ENCODE results near the gene ASF1B. TPM values are rescaled to one million over a fixed set of nuclear protein-coding genes. Genes with fewer than 3 reads are reported as not detected.

ASF1B gene
- total and polyA plus RNA-seq, 5 donors from 2014 or later = 4.6 to 10.1 (median 8.6) TPM

- H3K4me1 ChIP-seq (ENCODE audit: control insufficient read depth, insufficient read depth, low read length, poor library complexity, severe bottlenecking) = no peaks in the 10 kb centered on the region
- Mint-ChIP-seq H3K27ac (no peak overlapping the region), H3K4me3 (no peak overlapping the region), H3K36me3 (peaks cover 3% of the 10 kb centered on the region), H3K9me3 (no peaks in the 10 kb centered on the region), H3K4me1 (no peaks in the 10 kb centered on the region), H3K27me3 (no peaks in the 10 kb centered on the region)
- H3K4me3 ChIP-seq (ENCODE audit: low read depth, low read length) = no peak overlapping the region
- H3K27ac ChIP-seq (ENCODE audit: insufficient read depth, low read length, poor library complexity, severe bottlenecking) = no peak overlapping the region
- ATAC-seq (ENCODE audit: low read depth in 2 of 2) (no peak), DNase-seq (no peak)
- peaks cover 3% of the 10 kb centered on the region for H3K36me3 ChIP-seq (ENCODE audit: control insufficient read depth, insufficient read depth, low read length)
- no peaks in the 10 kb centered on the region for H3K9me3 ChIP-seq (ENCODE audit: control insufficient read depth in 2 of 2, low read length in 2 of 2)
- H3K27me3 ChIP-seq (ENCODE audit: control insufficient read depth, insufficient read depth, low read length) = no peaks in the 10 kb centered on the region
Observed at GRCh38 chr19:14158276-14159023, 22.1 kb upstream of the ASF1B start.

GRCh38 chr19:14156971-14157717 lies 20.8 kb upstream of the ASF1B start:
- Histone ChIP-seq H3K36me3 (ENCODE audit: control insufficient read depth, insufficient read depth, low read length) (peaks cover 3% of the 10 kb centered on the region), H3K9me3 (ENCODE audit: control insufficient read depth in 2 of 2, low read length in 2 of 2) (no peaks in the 10 kb centered on the region), H3K27ac (ENCODE audit: insufficient read depth, low read length, poor library complexity, severe bottlenecking) (no peak overlapping the region), H3K4me3 (ENCODE audit: low read depth, low read length) (no peak overlapping the region), H3K4me1 (ENCODE audit: control insufficient read depth, insufficient read depth, low read length, poor library complexity, severe bottlenecking) (no peaks in the 10 kb centered on the region), H3K27me3 (ENCODE audit: control insufficient read depth, insufficient read depth, low read length) (no peaks in the 10 kb centered on the region)
- Mint-ChIP-seq H3K27me3 (no peaks in the 10 kb centered on the region), H3K4me1 (peaks cover 0 to 3% (median 0%) of the 10 kb centered on the region in 4 donors), H3K36me3 (peaks cover 7% of the 10 kb centered on the region), H3K9me3 (no peaks in the 10 kb centered on the region), H3K27ac (no peak overlapping the region), H3K4me3 (no peak overlapping the region)
- ATAC-seq (ENCODE audit: low read depth in 2 of 2) = no peak
- DNase-seq = no peak

GRCh38 chr19:14156122-14156521 lies 19.7 kb upstream of the ASF1B start:
- H3K27me3 Mint-ChIP-seq = no peaks in the 10 kb centered on the region
- peaks cover 3% of the 10 kb centered on the region for H3K36me3 ChIP-seq (ENCODE audit: control insufficient read depth, insufficient read depth, low read length)
- ATAC-seq (ENCODE audit: low read depth in 2 of 2) = no peak

GRCh38 chr19:14155371-14155770 lies 19.0 kb upstream of the ASF1B start:
- H3K36me3 ChIP-seq (ENCODE audit: control insufficient read depth, insufficient read depth, low read length) = peaks cover 3% of the 10 kb centered on the region
- no peak for ATAC-seq (ENCODE audit: low read depth in 2 of 2)
- no peaks in the 10 kb centered on the region for H3K27me3 ChIP-seq (ENCODE audit: control insufficient read depth, insufficient read depth, low read length)
- peaks cover 5% of the 10 kb centered on the region for H3K4me1 ChIP-seq (ENCODE audit: control insufficient read depth, insufficient read depth, low read length, poor library complexity, severe bottlenecking)
- Mint-ChIP-seq H3K4me3 (no peak overlapping the region), H3K36me3 (peaks cover 7% of the 10 kb centered on the region), H3K9me3 (no peaks in the 10 kb centered on the region), H3K27me3 (no peaks in the 10 kb centered on the region), H3K27ac (no peak overlapping the region), H3K4me1 (peaks cover 0 to 11% (median 0%) of the 10 kb centered on the region in 4 donors)
- H3K9me3 ChIP-seq (ENCODE audit: control insufficient read depth in 2 of 2, low read length in 2 of 2) = no peaks in the 10 kb centered on the region
- no peak overlapping the region for H3K4me3 ChIP-seq (ENCODE audit: low read depth, low read length)
- no peak for DNase-seq
- no peak overlapping the region for H3K27ac ChIP-seq (ENCODE audit: insufficient read depth, low read length, poor library complexity, severe bottlenecking)

More at GRCh38 chr19:14156122-14156521, 19.7 kb upstream of the ASF1B start:
- Histone ChIP-seq H3K27ac (ENCODE audit: insufficient read depth, low read length, poor library complexity, severe bottlenecking) (no peak overlapping the region), H3K9me3 (ENCODE audit: control insufficient read depth in 2 of 2, low read length in 2 of 2) (no peaks in the 10 kb centered on the region), H3K4me3 (ENCODE audit: low read depth, low read length) (no peak overlapping the region), H3K4me1 (ENCODE audit: control insufficient read depth, insufficient read depth, low read length, poor library complexity, severe bottlenecking) (no peaks in the 10 kb centered on the region), H3K27me3 (ENCODE audit: control insufficient read depth, insufficient read depth, low read length) (no peaks in the 10 kb centered on the region)
- no peak overlapping the region for H3K27ac Mint-ChIP-seq
- no peak overlapping the region for H3K4me3 Mint-ChIP-seq
- DNase-seq = no peak
- H3K4me1 Mint-ChIP-seq = peaks cover 0 to 9% (median 0%) of the 10 kb centered on the region in 4 donors
- H3K9me3 Mint-ChIP-seq = no peaks in the 10 kb centered on the region
- H3K36me3 Mint-ChIP-seq = peaks cover 7% of the 10 kb centered on the region

GRCh38 chr19:14152713-14153112 lies 16.3 kb upstream of the ASF1B start:
- no peak for DNase-seq

GRCh38 chr19:14150770-14151661 lies 14.6 kb upstream of the ASF1B start:
- H3K27ac ChIP-seq (ENCODE audit: insufficient read depth, low read length, poor library complexity, severe bottlenecking) = peak overlapping the region; percentile 90
- DNase-seq (no peak), ATAC-seq (ENCODE audit: low read depth in 2 of 2) (no peak)
- no peaks in the 10 kb centered on the region for H3K36me3 ChIP-seq (ENCODE audit: control insufficient read depth, insufficient read depth, low read length)
- H3K27me3 Mint-ChIP-seq = no peaks in the 10 kb centered on the region
- peaks cover 32% of the 10 kb centered on the region for H3K4me1 ChIP-seq (ENCODE audit: control insufficient read depth, insufficient read depth, low read length, poor library complexity, severe bottlenecking)
- H3K27ac Mint-ChIP-seq = peak overlapping the region in 2 of 3 donors; percentile 56 to 81
- no peaks in the 10 kb centered on the region for H3K27me3 ChIP-seq (ENCODE audit: control insufficient read depth, insufficient read depth, low read length)
- no peak overlapping the region for H3K4me3 ChIP-seq (ENCODE audit: low read depth, low read length)
- H3K4me3 Mint-ChIP-seq = no peak overlapping the region
- no peaks in the 10 kb centered on the region for H3K9me3 ChIP-seq (ENCODE audit: control insufficient read depth in 2 of 2, low read length in 2 of 2)
- H3K36me3 Mint-ChIP-seq = peaks cover 10% of the 10 kb centered on the region
- H3K9me3 Mint-ChIP-seq = no peaks in the 10 kb centered on the region
- peaks cover 0 to 45% (median 9%) of the 10 kb centered on the region in 4 donors for H3K4me1 Mint-ChIP-seq

More at GRCh38 chr19:14152713-14153112, 16.3 kb upstream of the ASF1B start:
- Histone ChIP-seq H3K27ac (ENCODE audit: insufficient read depth, low read length, poor library complexity, severe bottlenecking) (no peak overlapping the region), H3K27me3 (ENCODE audit: control insufficient read depth, insufficient read depth, low read length) (no peaks in the 10 kb centered on the region), H3K36me3 (ENCODE audit: control insufficient read depth, insufficient read depth, low read length) (peaks cover 3% of the 10 kb centered on the region), H3K4me1 (ENCODE audit: control insufficient read depth, insufficient read depth, low read length, poor library complexity, severe bottlenecking) (peaks cover 31% of the 10 kb centered on the region), H3K9me3 (ENCODE audit: control insufficient read depth in 2 of 2, low read length in 2 of 2) (no peaks in the 10 kb centered on the region), H3K4me3 (ENCODE audit: low read depth, low read length) (no peak overlapping the region)
- peak overlapping the region in 1 of 3 donors; percentile 20 for H3K27ac Mint-ChIP-seq
- H3K27me3 Mint-ChIP-seq = no peaks in the 10 kb centered on the region
- peaks cover 10% of the 10 kb centered on the region for H3K36me3 Mint-ChIP-seq
- ATAC-seq (ENCODE audit: low read depth in 2 of 2) = no peak
- peak overlapping the region in 1 of 4 donors; percentile 75 for H3K4me3 Mint-ChIP-seq
- peaks cover 0 to 37% (median 9%) of the 10 kb centered on the region in 4 donors for H3K4me1 Mint-ChIP-seq
- no peaks in the 10 kb centered on the region for H3K9me3 Mint-ChIP-seq

- Mint-ChIP-seq H3K27me3 (no peaks in the 10 kb centered on the region), H3K9me3 (no peaks in the 10 kb centered on the region), H3K36me3 (peaks cover 11% of the 10 kb centered on the region), H3K4me3 (peak overlapping the region in 3 of 4 donors; percentile 39 to 90 (median 88)), H3K4me1 (peaks cover 0 to 50% (median 16%) of the 10 kb centered on the region in 4 donors), H3K27ac (peak overlapping the region; percentile 93 to 99 (median 99))
- ATAC-seq (ENCODE audit: low read depth in 2 of 2) (no peak), DNase-seq (peak in 1 of 3 donors; percentile 36)
- peaks cover 32% of the 10 kb centered on the region for H3K4me1 ChIP-seq (ENCODE audit: control insufficient read depth, insufficient read depth, low read length, poor library complexity, severe bottlenecking)
- peak overlapping the region; percentile 41 for H3K4me3 ChIP-seq (ENCODE audit: low read depth, low read length)
- H3K27ac ChIP-seq (ENCODE audit: insufficient read depth, low read length, poor library complexity, severe bottlenecking) = peak overlapping the region; percentile 90
- no peaks in the 10 kb centered on the region for H3K9me3 ChIP-seq (ENCODE audit: control insufficient read depth in 2 of 2, low read length in 2 of 2)
- H3K27me3 ChIP-seq (ENCODE audit: control insufficient read depth, insufficient read depth, low read length) = no peaks in the 10 kb centered on the region
- H3K36me3 ChIP-seq (ENCODE audit: control insufficient read depth, insufficient read depth, low read length) = no peaks in the 10 kb centered on the region
Observed at GRCh38 chr19:14150041-14150769, 13.8 kb upstream of the ASF1B start.
